AG10803 (cell line): ENCODE results near the gene PHLPP1.

Experiments used
- DNase-seq: peaks from one replicate; pipeline ENCODE4 v3.0.0; 2010; ENCODE audit warnings: low read depth
- H3K4me3 ChIP-seq: 2 replicates; pipeline ENCODE4 v1.5.1; 2011; ENCODE audit warnings: mild to moderate bottlenecking, low read length, control low read depth
- TF ChIP-seq, protein P1 (sequence below): conservative IDR thresholded peaks from 2 replicates; pipeline ENCODE4 v1.5.1; 2011; ENCODE audit warnings: mild to moderate bottlenecking, low read length, control low read depth, inconsistent platforms

Gene PHLPP1

DNA sequence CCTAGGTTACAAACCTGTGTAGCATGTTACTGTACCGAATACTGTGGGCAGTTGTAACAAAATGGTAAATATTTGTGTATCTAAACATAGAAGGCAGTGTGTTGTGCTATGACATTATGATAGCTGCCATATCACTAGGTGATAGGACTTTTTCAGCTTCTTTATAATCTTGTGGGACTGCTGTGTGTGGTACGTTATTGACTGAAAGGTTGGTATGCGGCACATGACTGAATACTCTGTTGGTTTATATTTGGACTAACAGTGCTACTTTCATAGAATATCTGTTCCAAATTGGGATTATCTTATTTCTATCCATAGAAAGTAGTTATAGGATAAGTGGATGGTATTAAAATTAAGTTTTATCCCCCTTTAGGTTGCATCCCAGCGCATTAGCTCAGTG lies 144.7 kb downstream of the PHLPP1 start:
- H3K4me3 ChIP-seq, result no peak overlapping the region
- TF ChIP-seq, protein P1, sequence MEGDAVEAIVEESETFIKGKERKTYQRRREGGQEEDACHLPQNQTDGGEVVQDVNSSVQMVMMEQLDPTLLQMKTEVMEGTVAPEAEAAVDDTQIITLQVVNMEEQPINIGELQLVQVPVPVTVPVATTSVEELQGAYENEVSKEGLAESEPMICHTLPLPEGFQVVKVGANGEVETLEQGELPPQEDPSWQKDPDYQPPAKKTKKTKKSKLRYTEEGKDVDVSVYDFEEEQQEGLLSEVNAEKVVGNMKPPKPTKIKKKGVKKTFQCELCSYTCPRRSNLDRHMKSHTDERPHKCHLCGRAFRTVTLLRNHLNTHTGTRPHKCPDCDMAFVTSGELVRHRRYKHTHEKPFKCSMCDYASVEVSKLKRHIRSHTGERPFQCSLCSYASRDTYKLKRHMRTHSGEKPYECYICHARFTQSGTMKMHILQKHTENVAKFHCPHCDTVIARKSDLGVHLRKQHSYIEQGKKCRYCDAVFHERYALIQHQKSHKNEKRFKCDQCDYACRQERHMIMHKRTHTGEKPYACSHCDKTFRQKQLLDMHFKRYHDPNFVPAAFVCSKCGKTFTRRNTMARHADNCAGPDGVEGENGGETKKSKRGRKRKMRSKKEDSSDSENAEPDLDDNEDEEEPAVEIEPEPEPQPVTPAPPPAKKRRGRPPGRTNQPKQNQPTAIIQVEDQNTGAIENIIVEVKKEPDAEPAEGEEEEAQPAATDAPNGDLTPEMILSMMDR, result no peak
- DNase-seq, result no peak

- TF ChIP-seq, protein P1, result no peak
- no peak for DNase-seq
- H3K4me3 ChIP-seq, result no peak overlapping the region
Observed at GRCh38 chr18:62862466-62862865, 147.1 kb downstream of the PHLPP1 start.

DNA sequence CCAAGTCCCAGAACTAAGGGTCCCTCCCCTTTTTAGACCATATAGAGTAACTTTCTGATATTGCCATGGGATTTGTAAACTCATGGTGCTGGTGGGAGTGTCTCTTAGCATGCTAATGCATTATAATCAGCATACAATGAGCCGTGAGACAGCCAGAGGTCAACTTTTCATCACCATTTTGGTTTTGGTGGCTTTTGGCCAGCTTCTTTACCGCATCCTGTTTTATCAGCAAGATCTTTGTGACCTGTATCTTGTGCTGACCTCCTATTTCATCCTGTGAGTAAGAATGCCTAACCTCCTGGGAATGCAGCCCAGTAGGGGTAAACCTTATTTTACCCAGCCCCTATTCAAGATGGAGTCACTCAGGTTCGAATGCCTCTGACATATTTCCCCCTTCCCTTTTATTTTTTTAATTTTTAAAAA lies 148.2 kb downstream of the PHLPP1 start:
- TF ChIP-seq, protein P1, result no peak
- H3K4me3 ChIP-seq, result no peak overlapping the region
- DNase-seq, result peak; percentile 37

DNA sequence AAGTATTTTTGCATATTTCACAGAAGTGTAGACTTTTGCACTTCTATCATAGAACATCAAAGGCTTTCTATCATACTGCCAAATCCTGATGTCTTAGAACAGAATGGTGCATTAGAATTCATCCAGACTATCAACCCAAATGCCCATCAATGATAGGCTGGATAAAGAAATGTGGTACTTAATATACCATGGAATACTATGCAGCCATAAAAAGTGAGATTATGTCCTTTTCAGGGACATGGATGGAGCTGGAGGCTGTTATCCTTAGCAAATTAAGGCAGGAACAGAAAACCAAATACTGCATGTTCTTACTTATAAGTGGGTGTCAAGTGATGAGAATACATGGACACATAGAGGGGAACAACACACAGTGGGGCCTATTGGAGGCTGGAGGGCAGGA lies 150.2 kb downstream of the PHLPP1 start:
- TF ChIP-seq, protein P1, result no peak
- H3K4me3 ChIP-seq, result no peak overlapping the region
- DNase-seq, result no peak

DNA sequence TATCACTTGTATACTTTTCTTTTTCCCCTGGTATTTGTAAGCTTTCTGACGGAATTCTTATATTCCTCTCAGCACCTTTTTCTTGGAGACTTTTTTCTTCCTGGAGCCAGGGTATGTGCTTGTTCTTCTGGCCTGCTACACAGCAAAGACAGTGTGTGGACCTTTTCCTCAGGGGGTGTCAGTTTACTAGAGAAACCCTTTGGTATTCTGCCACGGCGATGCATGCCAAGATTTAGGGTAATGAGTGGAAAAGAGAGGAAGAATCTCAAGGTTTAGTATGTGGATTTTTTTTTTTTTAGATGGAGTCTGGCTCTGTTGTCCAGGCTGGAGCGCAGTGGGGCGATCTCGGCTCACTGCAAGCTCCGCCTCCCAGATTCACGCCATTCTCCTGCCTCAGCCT lies 152.2 kb downstream of the PHLPP1 start:
- no peak for DNase-seq
- no peak overlapping the region for H3K4me3 ChIP-seq
- TF ChIP-seq, protein P1, result no peak

GRCh38 chr18:62868645-62869044 lies 153.3 kb downstream of the PHLPP1 start:
- TF ChIP-seq, protein P1, result no peak
- no peak overlapping the region for H3K4me3 ChIP-seq
- no peak for DNase-seq

DNA sequence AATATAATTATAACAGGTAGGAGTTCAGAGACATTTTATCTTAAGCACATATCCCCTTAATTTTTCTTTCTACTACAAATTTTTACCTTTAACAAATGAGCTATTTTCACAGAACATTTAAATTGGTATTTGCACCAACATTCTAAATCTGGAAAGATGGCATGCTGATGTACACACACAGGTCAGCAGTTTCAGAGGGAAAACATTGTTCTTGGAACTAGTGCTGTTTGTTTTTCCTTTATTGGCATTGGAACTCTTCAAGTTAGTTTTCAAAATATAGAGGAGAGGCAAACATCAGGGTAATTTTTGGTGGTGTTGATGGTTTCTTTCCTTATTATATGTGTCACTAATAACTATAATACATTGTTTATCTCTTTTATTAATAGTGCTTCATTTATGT lies 155.3 kb downstream of the PHLPP1 start:
- TF ChIP-seq, protein P1, result no peak
- no peak for DNase-seq
- no peak overlapping the region for H3K4me3 ChIP-seq
